Stimulated activated CD8-positive, alpha-beta memory T cell treated with anti-CD3 and anti-CD28 coated beads, Interleukin-15, amount 100 ng/mL, for 1 hour (primary cell): ENCODE measurements around the gene NHLRC1.

Experiments
- DNase-seq: peaks from one replicate; pipeline ENCODE4 v3.0.0-alpha.2; 2020; ENCODE audit warnings: low read depth

Gene NHLRC1

DNA sequence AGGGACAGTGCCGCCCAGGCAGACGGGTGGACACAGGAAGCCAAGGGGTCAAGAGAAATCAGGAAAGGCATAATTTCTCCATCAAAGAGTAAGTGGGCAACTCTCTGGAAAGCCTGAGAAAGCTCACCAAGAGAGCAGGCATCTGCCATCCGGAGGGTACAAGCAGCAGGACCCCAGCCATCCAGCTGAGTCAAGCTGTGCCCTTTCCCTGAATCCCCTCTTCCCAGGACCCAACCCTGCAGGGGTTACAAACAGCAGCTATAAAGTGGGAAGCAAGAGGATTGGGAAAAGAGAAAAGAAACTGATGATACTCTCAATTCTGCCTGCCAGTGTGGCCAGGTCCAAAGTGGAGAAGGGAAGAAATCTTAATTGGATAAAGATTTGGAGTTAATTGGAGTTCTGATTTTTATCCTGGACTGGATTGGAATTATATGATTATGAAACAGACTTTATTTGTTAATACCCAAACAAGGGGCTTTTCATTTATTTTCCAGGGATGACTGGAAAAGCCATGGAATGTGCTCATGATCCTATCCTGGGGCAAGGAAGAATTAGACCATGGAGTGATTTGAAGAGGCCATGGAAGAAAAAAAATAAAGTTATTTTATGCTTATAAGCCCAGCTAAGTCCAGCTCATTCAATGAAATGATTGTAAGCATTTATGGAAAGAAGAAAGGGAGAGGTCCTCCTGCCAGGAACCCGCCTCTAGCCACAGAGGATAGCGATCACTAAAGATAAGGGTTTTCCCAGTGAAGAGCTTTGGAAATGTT, 34.9 kb downstream of the NHLRC1 start:
- no peak for DNase-seq

DNA sequence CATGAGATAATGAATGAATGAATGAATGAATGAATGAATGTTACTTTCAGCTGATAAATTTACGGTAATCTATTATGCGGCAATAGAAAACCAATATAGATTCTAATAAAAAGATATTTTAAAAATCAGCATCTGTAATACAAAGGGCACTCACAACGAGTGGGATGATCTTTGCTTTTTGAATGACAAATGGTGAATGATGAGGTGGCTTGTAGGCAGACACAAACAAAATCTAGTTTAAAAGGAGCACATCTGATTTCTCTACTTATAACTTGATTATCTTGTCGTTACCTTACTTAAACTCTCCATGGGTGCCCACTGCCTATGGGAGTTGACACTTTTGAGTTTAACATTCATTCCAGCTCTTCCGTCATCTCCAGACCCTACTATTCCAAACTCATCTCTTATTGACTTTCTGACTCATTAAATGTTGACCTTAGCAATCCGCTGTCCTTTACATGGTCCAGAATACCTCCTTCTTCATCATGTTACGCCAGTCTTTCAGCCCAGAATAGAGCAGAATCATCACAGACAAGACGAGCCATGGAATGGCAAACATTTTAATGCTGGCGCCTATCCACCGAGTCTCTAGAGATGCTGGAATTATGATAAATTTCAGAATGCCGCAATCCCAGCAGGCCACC, 41.3 kb downstream of the NHLRC1 start:
- DNase-seq = no peak

- DNase-seq = no peak
Measured at GRCh38 chr6:18080544-18080943, 41.9 kb downstream of the NHLRC1 start.

DNA sequence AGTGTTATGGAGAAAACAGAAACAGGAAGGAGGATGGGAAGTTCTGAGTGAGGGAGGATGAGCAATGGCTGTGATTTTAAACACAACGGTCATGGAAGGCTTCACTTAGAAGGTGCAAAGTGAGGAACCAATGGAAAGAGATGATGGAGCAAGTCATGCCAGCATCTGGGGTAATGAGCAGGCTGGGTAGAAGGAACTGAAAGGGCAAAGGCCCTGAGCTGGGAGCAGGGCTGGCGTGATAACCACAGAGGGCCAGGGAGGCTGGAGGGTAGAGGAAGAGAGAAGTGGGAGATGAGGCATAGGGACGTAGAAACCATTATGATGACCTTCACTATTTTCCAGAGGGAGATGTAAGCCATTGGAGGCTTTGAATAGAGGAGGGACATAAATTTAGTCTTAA, 43.6 kb downstream of the NHLRC1 start:
- DNase-seq = no peak

DNA sequence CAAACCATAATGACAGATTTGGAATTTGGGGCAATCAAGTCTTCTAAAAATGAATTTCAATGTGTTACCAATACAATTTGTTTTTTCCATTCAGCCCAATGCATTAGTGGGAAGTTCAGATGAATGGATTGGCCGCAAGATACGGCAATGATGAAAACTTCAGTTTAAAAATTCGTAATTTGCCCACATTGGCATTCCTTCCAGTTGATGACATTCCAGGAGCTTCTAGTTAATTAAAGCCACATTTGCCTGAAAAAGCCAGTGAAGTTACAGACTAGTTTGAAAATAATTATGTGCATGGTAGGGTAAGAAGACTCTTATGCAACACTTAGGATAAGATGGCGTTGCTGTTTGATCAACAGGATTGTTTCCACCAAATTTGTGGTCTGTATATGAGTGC, 46.2 kb downstream of the NHLRC1 start:
- no peak for DNase-seq

DNA sequence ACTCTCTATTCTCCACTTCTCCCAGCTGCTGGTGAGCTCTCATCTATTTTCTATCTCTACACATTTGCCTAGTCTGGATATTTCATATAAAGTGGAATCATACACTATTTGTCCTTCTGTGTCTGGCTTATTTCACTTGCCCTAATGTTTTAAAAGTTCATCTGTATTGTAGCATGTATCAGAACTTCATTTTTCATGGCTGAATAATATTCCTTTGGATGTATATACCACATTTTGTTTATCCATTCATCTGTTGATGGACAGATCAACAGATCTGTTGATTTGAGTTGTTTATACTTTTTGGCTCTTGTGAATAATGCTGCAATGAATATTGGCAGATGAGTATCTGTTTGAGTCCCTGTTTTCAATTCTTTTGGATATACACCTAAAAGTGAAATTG, 49.6 kb downstream of the NHLRC1 start:
- DNase-seq = no peak

- DNase-seq = no peak
Measured at GRCh38 chr6:18070486-18070885, 52.0 kb downstream of the NHLRC1 start.
